Lung (tissue), 12 donors: ENCODE results near the gene CDKN1C. TPM values are rescaled to one million over a fixed set of nuclear protein-coding genes. Genes with fewer than 3 reads are reported as not detected.

Experiments
- ATAC-seq: fragments of 200-7000 bp; cut with Tn5 transposase; one replicate; pipeline ENCODE4 v1.9.1; 2020; ENCODE audit warnings: moderate number of reproducible peaks; ENCODE audit not compliant: insufficient read depth, low FRiP score
- DNase-seq, 3 donors: peaks; one replicate each; pipeline ENCODE4 v3.0.0-alpha.2; 2013 to 2017
- H3K27ac ChIP-seq, 2 donors: one replicate each; pipeline ENCODE4 v1.5.1; 2013; ENCODE audit warnings: mild to moderate bottlenecking in 2 of 2, moderate library complexity in 2 of 2, control low read depth in 1 of 2, inconsistent platforms in 1 of 2, low read depth in 1 of 2, low read length in 1 of 2
- H3K27me3 ChIP-seq, 3 donors: one replicate each; pipeline ENCODE4 v1.5.1; 2013; ENCODE audit warnings: low read length in 2 of 3; ENCODE audit not compliant: control insufficient read depth in 3 of 3, insufficient read depth in 3 of 3
- H3K36me3 ChIP-seq, 4 donors: one replicate each; pipeline ENCODE4 v1.5.1; 2013; ENCODE audit warnings: low read length in 4 of 4, mild to moderate bottlenecking in 1 of 4, moderate library complexity in 1 of 4; ENCODE audit not compliant: control insufficient read depth in 4 of 4, insufficient read depth in 4 of 4
- H3K4me1 ChIP-seq, 5 donors: one replicate each; pipeline ENCODE4 v1.5.1; 2013; ENCODE audit warnings: low read length in 5 of 5, mild to moderate bottlenecking in 2 of 5, moderate library complexity in 1 of 5; ENCODE audit not compliant: control insufficient read depth in 5 of 5, insufficient read depth in 5 of 5
- H3K4me3 ChIP-seq: one replicate; pipeline ENCODE4 v1.5.1; 2013; ENCODE audit warnings: mild to moderate bottlenecking, control low read depth, moderate library complexity
- H3K9ac ChIP-seq, 2 donors: one replicate each; pipeline ENCODE4 v1.5.1; 2013; ENCODE audit warnings: low read length in 2 of 2, control low read depth in 1 of 2; ENCODE audit not compliant: insufficient read depth in 1 of 2
- H3K9me3 ChIP-seq, 4 donors: one replicate each; pipeline ENCODE4 v1.5.1; 2013; ENCODE audit warnings: low read length in 3 of 4, mild to moderate bottlenecking in 1 of 4, moderate library complexity in 1 of 4; ENCODE audit not compliant: control insufficient read depth in 4 of 4, insufficient read depth in 3 of 4
- CTCF ChIP-seq: IDR thresholded peaks from 2 replicates; pipeline ENCODE4 v1.5.1; 2012; ENCODE audit warnings: mild to moderate bottlenecking; ENCODE audit errors: control extremely low read depth, extremely low read depth
- WGBS, 2 donors: extraction: QIAGEN DNeasy Blood & Tissue Kit; methylation state at CpG; one replicate each; pipeline ENCODE4 v1.1.7; 2013; 5-methylcytosine and 5-hydroxymethylcytosine counted together
- polyA plus RNA-seq, 2 donors: library from polyadenylated mRNA; stranded (reverse); fragments of 200-250 nt; gene quantifications; one replicate each; pipeline ENCODE4 v1.2.1, GENCODE V29; 2013
- total RNA-seq, 2 donors: library from RNA; depleted of rRNA in 1 of 2; stranded (reverse); fragments of >200 nt in 1 of 2; gene quantifications; one replicate each; pipeline ENCODE4 v1.2.1, GENCODE V29; 2014 to 2021
- donor health status: control.
- donor health status: control.
- donor health status: Bipolar disorder and iron deficiency.
- donor health status: healthy.
- donor health status: DM: yes; HTN: yes; CAD: no.

The CDKN1C gene
- total and polyA plus RNA-seq, 4 donors = 9.9 to 123 (median 26.8) TPM

- H3K4me3 ChIP-seq = no peak overlapping the region
- peaks cover 0 to 46% (median 14%) of the 10 kb centered on the region in 5 donors for H3K4me1 ChIP-seq
- H3K36me3 ChIP-seq = peaks cover 0 to 17% (median 4%) of the 10 kb centered on the region in 4 donors
- peaks cover 0 to 3% (median 0%) of the 10 kb centered on the region in 4 donors for H3K9me3 ChIP-seq
- no peak for TF ChIP-seq CTCF
- ATAC-seq (no peak), DNase-seq (no peak)
- no peaks in the 10 kb centered on the region for H3K27me3 ChIP-seq
- 68 to 71% methylated on average over 12 of the region's 12 CpGs for WGBS, 2 donors
- H3K9ac ChIP-seq = no peak overlapping the region
- H3K27ac ChIP-seq = no peak overlapping the region
Observed at GRCh38 chr11:2881981-2882375, 3.6 kb downstream of the CDKN1C start.

GRCh38 chr11:2881076-2881980, 4.2 kb downstream of the CDKN1C start:
- H3K9me3 ChIP-seq = peaks cover 0 to 6% (median 0%) of the 10 kb centered on the region in 4 donors
- H3K4me3 ChIP-seq = no peak overlapping the region
- ATAC-seq (no peak), DNase-seq (no peak)
- peaks cover 0 to 17% (median 4%) of the 10 kb centered on the region in 4 donors for H3K36me3 ChIP-seq
- no peak overlapping the region for H3K27ac ChIP-seq
- WGBS, 2 donors = 88 to 92% methylated on average over 19 of the region's 19 CpGs
- TF ChIP-seq CTCF = no peak
- peaks cover 0 to 40% (median 14%) of the 10 kb centered on the region in 5 donors for H3K4me1 ChIP-seq
- no peaks in the 10 kb centered on the region for H3K27me3 ChIP-seq
- H3K9ac ChIP-seq = no peak overlapping the region

- H3K36me3 ChIP-seq = peaks cover 0 to 17% (median 4%) of the 10 kb centered on the region in 4 donors
- ATAC-seq = no peak
- H3K4me1 ChIP-seq = peaks cover 0 to 38% (median 14%) of the 10 kb centered on the region in 5 donors
- H3K9me3 ChIP-seq = peaks cover 0 to 6% (median 0%) of the 10 kb centered on the region in 4 donors
- TF ChIP-seq CTCF = no peak
- 87 to 88% methylated on average over 7 of the region's 7 CpGs for WGBS, 2 donors
- H3K4me3 ChIP-seq = no peak overlapping the region
- H3K27ac ChIP-seq = no peak overlapping the region
- no peak for DNase-seq
- no peak overlapping the region for H3K9ac ChIP-seq
- no peaks in the 10 kb centered on the region for H3K27me3 ChIP-seq
Observed at GRCh38 chr11:2880646-2881045, 4.9 kb downstream of the CDKN1C start.
